ENCODE measurements around the gene KLHDC7A. TPM values are rescaled to one million over a fixed set of nuclear protein-coding genes. Genes with fewer than 3 reads are reported as not detected.

The KLHDC7A gene
- total and polyA plus RNA-seq, 10 of the 15 experiments (the other 5 are each of a cell fraction or from before 2014, with no cell fraction given) = not detected

DNA sequence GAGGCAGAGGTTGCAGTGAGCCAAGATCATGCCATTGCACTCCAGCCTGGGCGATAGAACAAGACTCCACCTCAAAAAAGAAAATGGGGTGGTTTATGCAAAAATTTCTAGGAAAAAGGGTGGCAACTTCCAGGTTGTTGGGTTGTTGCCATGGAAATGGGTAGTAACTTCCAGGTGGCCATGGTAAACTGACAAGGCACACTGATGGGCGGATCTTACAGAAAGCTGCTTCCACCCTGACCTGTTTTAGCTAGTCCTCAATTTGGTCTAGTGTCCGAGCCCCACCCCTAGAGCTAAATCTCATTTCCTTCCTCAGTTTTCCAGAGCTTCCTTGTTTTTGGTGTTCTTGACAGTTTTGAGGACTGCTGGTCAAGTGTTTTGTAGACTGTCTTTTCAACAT, 13.6 kb downstream of the KLHDC7A start:
- Histone ChIP-seq H3K9me3 (replicated peaks; ENCODE audit: control insufficient read depth, insufficient read depth, low read length) (no peaks in the 10 kb centered on the region; the same call in 2 of the 3 replicates), H3K4me1 (ENCODE audit: control insufficient read depth, insufficient read depth, low read length) (no peaks in the 10 kb centered on the region; the same call in 1 of the 2 replicates), H3K4me3 (no peak overlapping the region), H3K27ac (ENCODE audit: control insufficient read depth, insufficient read depth) (no peak overlapping the region), H3K79me2 (ENCODE audit: control insufficient read depth, insufficient read depth, low read length) (no peaks in the 10 kb centered on the region), H4K20me1 (ENCODE audit: control insufficient read depth, insufficient read depth) (no peaks in the 10 kb centered on the region), H3K4me2 (ENCODE audit: control insufficient read depth, insufficient read depth) (no peak overlapping the region), H3K27me3 (replicated peaks in 1 of 2; ENCODE audit: control insufficient read depth in 2 of 2, insufficient read depth in 2 of 2, low read length in 1 of 2) (no peaks in the 10 kb centered on the region; a peak in 1 of 4 replicates), H3K36me3 (ENCODE audit: control insufficient read depth in 2 of 2, insufficient read depth in 2 of 2, low read length in 1 of 2) (no peaks in the 10 kb centered on the region), H2AFZ (ENCODE audit: control insufficient read depth, low read depth, low read length) (no peak overlapping the region), H3K9ac (ENCODE audit: control insufficient read depth, insufficient read depth, low read length) (no peak overlapping the region)
- BruUV-seq (replicated peaks) = no TSS peak
- 18% methylated on average over 3 of the region's 3 CpGs for WGBS (ENCODE audit: insufficient coverage, insufficient replicate concordance, low lambda C conversion rate, missing lambda C conversion rate)
- ATAC-seq = no peak
- in situ Hi-C loops (cut with MboI) (no loop called here), intact Hi-C loops (cut with micrococcal nuclease; ENCODE audit: unreplicated experiment) (no loop called here)
- FAIRE-seq = no peak
- ChIA-PET SMC1A (ENCODE audit: uncharacterized antibody, unreplicated experiment) (no interaction called here), CTCF (no interaction called here), POLR2A (no interaction called here), RAD21 (ENCODE audit: unreplicated experiment) (no interaction called here)
- TF ChIP-seq SREBF1 (IDR thresholded peaks at IDR 0.05; ENCODE audit: low read length) (no peak), EED (IDR thresholded peaks at IDR 0.05; ENCODE audit: low read depth) (no peak), MYB (IDR thresholded peaks at IDR 0.05; ENCODE audit: borderline replicate concordance, low read depth, low read length) (no peak)
- TF ChIP-seq, protein P1, sequence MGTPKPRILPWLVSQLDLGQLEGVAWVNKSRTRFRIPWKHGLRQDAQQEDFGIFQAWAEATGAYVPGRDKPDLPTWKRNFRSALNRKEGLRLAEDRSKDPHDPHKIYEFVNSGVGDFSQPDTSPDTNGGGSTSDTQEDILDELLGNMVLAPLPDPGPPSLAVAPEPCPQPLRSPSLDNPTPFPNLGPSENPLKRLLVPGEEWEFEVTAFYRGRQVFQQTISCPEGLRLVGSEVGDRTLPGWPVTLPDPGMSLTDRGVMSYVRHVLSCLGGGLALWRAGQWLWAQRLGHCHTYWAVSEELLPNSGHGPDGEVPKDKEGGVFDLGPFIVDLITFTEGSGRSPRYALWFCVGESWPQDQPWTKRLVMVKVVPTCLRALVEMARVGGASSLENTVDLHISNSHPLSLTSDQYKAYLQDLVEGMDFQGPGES (IDR thresholded peaks at IDR 0.05) = no peak
- TF ChIP-seq, protein P2, sequence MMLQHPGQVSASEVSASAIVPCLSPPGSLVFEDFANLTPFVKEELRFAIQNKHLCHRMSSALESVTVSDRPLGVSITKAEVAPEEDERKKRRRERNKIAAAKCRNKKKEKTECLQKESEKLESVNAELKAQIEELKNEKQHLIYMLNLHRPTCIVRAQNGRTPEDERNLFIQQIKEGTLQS (IDR thresholded peaks at IDR 0.05; ENCODE audit: borderline replicate concordance, extremely low read depth, low read depth, low read length) = no peak
- no peak for DNase-seq (ENCODE audit: low read depth, low spot score)

GRCh38 chr1:18495635-18496034, 14.9 kb downstream of the KLHDC7A start:
- WGBS (ENCODE audit: insufficient coverage, insufficient replicate concordance, low lambda C conversion rate, missing lambda C conversion rate) = 23% methylated on average over 5 of the region's 5 CpGs
- H3K9me3 ChIP-seq (replicated peaks; ENCODE audit: control insufficient read depth, insufficient read depth, low read length) = no peaks in the 10 kb centered on the region
- ATAC-seq (no peak), DNase-seq (ENCODE audit: low read depth, low spot score) (no peak), FAIRE-seq (no peak)
- H4K20me1 ChIP-seq (ENCODE audit: control insufficient read depth, insufficient read depth) = no peaks in the 10 kb centered on the region
- ChIA-PET POLR2A (no interaction called here), SMC1A (ENCODE audit: uncharacterized antibody, unreplicated experiment) (no interaction called here), RAD21 (ENCODE audit: unreplicated experiment) (no interaction called here), CTCF (no interaction called here)
- no TSS peak for BruUV-seq (replicated peaks)
- H3K36me3 ChIP-seq (ENCODE audit: control insufficient read depth in 2 of 2, insufficient read depth in 2 of 2, low read length in 1 of 2) = no peaks in the 10 kb centered on the region
- intact Hi-C loops (cut with micrococcal nuclease; ENCODE audit: unreplicated experiment) (no loop called here), in situ Hi-C loops (cut with MboI) (no loop called here)
- H3K27ac ChIP-seq (ENCODE audit: control insufficient read depth, insufficient read depth) = no peak overlapping the region
- H2AFZ ChIP-seq (ENCODE audit: control insufficient read depth, low read depth, low read length) = no peak overlapping the region
- no peaks in the 10 kb centered on the region; a peak in 1 of 4 replicates for H3K27me3 ChIP-seq (replicated peaks in 1 of 2; ENCODE audit: control insufficient read depth in 2 of 2, insufficient read depth in 2 of 2, low read length in 1 of 2)
- no peak overlapping the region for H3K4me3 ChIP-seq
- no peaks in the 10 kb centered on the region; the same call in 1 of the 2 replicates for H3K4me1 ChIP-seq (ENCODE audit: control insufficient read depth, insufficient read depth, low read length)
- no peak overlapping the region for H3K9ac ChIP-seq (ENCODE audit: control insufficient read depth, insufficient read depth, low read length)
- H3K79me2 ChIP-seq (ENCODE audit: control insufficient read depth, insufficient read depth, low read length) = no peaks in the 10 kb centered on the region
- no peak overlapping the region for H3K4me2 ChIP-seq (ENCODE audit: control insufficient read depth, insufficient read depth)
- TF ChIP-seq RB1 (IDR thresholded peaks at IDR 0.05; ENCODE audit: borderline replicate concordance) (no peak), PRDM15 (CRISPR knock-in tag; IDR thresholded peaks at IDR 0.05) (no peak), SUPT20H (IDR thresholded peaks at IDR 0.05; ENCODE audit: borderline replicate concordance, control insufficient read depth, low read depth, low read length) (no peak)
- TF ChIP-seq, protein P1 (IDR thresholded peaks at IDR 0.05) = no peak
- TF ChIP-seq, protein P3, sequence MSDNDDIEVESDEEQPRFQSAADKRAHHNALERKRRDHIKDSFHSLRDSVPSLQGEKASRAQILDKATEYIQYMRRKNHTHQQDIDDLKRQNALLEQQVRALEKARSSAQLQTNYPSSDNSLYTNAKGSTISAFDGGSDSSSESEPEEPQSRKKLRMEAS (IDR thresholded peaks at IDR 0.05; ENCODE audit: low read depth, low read length) = no peak

Measured in GM12878 (cell line).